ENCODE data around the gene KIN. TPM values are rescaled to one million over a fixed set of nuclear protein-coding genes. Genes with fewer than 3 reads are reported as not detected.

The KIN gene, protein sequence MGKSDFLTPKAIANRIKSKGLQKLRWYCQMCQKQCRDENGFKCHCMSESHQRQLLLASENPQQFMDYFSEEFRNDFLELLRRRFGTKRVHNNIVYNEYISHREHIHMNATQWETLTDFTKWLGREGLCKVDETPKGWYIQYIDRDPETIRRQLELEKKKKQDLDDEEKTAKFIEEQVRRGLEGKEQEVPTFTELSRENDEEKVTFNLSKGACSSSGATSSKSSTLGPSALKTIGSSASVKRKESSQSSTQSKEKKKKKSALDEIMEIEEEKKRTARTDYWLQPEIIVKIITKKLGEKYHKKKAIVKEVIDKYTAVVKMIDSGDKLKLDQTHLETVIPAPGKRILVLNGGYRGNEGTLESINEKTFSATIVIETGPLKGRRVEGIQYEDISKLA
- total RNA-seq, result 3.7 and 4.1 TPM in 2 replicates

DNA sequence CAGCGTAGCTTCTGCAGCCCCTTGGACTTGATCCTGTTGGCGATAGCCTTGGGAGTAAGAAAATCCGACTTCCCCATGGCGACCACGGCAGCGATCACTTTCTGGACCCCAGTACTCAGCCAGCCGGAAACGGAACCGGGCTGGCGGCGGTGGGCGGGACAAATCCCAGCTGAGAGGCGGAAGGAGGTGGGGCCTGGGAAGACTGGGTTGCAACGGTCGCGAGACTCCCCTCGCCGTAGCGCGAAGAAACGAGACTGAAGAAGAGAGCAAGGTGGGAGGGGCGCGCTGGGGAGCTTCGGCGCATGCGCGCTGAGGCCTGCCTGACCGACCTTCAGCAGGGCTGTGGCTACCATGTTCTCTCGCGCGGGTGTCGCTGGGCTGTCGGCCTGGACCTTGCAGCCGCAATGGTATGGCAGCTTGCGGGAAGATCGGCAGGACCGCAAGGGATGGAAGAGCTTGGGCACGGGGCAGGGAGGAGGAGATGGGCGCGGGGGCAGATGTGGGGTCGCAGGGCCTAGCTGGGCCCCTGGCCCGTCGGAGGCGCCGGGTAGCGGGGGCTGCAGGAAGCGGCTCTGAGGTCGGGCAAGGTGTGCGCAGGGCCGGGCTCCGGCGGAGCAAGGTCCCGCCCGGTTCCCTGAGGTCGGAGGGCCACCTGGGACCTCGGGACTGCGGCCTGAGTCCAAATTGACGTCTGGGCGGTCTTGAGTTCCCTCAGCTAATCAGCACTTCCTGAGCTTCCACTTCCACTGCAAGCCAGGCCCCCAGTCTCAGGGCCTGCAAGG lies at the start of gene KIN, which contains the start of gene ATP5F1C:
TSS of gene KIN (minus strand) at position 137 of the 782 bp plus-strand sequence. CDS start at position 77, 60 bp downstream.
TSS of gene ATP5F1C (plus strand) at position 321 of the 782 bp plus-strand sequence. CDS start at position 352, 31 bp downstream.

DNA sequence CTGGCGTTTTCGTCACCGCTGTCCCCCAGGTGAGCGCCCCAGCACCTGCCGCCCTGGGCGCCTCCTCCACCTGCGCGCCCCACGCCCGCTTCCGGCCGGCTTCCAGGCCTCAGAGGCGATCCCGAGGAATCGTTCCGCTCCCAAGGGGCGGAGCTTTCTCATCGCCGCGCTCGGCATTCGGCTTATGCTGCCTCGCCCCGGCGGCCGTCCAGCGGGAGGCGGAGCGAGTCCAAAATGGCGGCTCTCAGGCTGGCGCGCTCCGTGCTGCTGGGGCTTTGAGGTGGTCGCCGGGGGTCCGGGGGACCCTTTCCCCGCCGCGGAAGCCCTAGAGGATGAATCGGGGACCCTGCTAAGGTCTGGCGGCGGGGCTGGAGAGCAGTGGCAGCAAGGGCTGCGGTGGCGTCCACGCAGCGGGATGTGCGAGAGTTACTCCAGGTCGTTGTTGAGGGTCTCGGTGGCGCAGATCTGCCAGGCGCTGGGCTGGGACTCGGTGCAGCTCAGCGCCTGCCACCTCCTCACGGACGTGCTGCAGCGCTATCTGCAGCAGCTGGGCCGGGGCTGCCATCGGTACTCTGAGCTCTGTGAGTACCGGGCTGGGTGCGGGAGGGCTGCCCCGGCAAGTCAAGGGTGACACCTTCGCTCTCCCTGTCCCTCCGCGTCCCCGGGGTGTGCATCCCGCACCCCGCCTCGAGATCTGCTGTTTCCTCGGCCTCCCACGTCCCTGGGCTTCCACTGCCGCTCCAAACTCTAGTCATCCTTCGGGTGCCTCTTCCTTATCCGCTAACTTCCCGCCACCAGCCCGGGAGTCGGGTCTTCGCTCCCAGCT lies 30.7 kb upstream of the KIN start, which contains the start of gene TAF3:
TSS of gene TAF3 (plus strand) at position 211 of the 826 bp plus-strand sequence. CDS start at position 416, 205 bp downstream.

DNA sequence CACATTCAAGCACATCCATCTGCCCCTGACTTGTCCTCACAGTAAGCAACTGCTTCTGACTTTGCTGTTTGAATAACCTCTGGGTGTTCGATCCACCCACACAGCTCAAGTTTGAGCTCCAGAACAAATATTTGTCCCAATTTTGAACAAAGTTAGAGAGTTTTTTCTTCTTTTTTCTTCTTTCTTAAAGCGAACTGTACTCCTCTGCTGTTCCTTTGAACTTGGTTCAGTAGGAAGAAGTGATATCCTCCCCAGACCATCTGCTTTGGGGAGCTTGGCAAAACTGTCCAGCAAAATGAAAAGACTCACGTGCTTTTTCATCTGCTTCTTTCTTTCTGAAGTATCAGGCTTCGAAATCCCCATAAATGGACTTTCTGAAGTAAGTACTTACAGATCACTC lies 84.7 kb downstream of the KIN start, which contains the start of gene ITIH2:
TSS of gene ITIH2 (plus strand) at position 177 of the 400 bp plus-strand sequence. CDS start at position 296, 119 bp downstream.

Other genes starting within 250 kb of the KIN start
- 3.6 and 24.9 TPM in 2 replicates for gene ITIH5, start 121.0 kb downstream of the KIN start, total RNA-seq
- not detected in 2 replicates for gene ITIH2, start 84.7 kb downstream of the KIN start, total RNA-seq
- gene ATP5F1C, start 184 bp upstream of the KIN start, total RNA-seq, result 117 and 155 TPM in 2 replicates
- 1.9 and 2.0 TPM in 2 replicates for gene TAF3, start 30.5 kb upstream of the KIN start, total RNA-seq

Measured in smooth muscle cell of the pulmonary artery (primary cell).